K562 treated with DMSO at 1 percent for 48 hours (cell line): ENCODE measurements around the gene BIN2. TPM values are rescaled to one million over a fixed set of nuclear protein-coding genes. Genes with fewer than 3 reads are reported as not detected.

Experiments
- total RNA-seq: library from RNA; unstranded; fragments of 300-600 nt; gene quantifications from 2 replicates; pipeline ENCODE4 v1.2.3, GENCODE V29; 2022; ENCODE audit warnings: low replicate concordance; ENCODE audit errors: extremely low read depth

Gene BIN2
- total RNA-seq = not detected in 2 replicates

GRCh38 chr12:51323966-51324895 is at the start of gene BIN2:
TSS of gene BIN2 (minus strand) at chr12:51324174. CDS start at chr12:51324102, 72 bp downstream.

DNA sequence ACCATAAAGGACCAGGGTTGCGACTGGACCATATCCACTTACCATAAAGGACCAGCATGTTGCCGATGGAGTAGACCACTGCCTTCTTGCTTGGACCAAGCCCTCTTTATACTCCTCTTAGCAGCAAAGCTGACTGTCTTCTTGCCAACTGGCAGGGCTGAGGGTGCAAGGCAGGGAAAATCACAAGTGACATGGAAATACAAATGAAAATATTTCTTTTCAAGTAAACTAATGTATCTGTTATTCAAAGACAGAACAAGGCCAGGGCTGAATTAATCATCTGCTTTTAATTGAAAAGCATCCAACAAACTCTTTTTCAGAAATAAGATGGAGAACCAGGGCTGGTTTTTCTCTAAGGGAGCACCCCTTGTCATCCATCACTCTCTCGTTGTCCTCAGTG is 22.6 kb upstream of the BIN2 start, which contains the start of gene CELA1:
Gene CELA1 (minus strand): TSS at position 99 of the 400 bp plus-strand sequence. CDS start 41 bp downstream, at position 58.

DNA sequence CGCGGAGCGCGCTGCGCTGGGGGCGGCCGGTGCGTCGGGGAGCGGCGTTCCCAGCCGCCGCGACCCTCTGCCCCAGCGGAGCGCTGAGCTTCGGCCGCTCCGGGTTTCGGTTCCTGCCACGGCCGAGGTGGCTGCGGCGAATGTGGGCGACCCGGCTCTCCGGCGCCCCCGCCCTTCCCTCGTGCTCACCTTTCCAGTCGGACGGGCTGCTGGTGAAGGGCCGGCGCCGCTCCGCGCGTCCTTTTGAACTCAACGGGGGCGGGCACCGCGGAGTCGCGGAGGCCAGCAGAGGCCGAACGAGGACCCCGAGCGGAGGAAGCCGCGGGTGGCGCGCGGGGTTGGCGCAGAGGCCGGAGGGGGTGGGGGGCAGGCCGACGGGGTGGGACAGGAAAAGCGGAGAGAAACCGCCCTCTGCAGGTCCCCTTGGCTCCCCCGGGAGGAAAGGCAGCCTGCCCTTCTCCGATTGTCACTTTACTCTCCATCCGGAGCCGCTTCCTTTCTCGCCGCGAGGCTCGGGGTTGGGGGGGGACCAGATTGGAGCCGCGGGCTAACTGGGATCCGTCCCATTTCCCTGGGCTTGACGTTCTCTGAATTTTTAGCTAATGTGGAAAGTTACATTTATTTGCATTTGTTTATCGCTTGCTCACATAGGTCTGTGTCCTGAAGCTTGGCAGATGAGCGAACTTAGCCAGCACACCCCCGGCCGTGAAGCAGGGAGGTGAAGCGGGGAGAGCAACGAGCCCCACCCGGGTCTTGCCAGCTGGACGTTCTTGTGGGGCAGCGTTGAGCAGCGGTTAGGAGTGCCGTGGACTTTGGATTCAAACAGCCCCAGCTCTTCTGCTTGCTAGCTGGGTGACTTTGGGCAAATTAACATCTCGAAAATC is 53.7 kb downstream of the BIN2 start, which contains the start of gene SMAGP:
Gene SMAGP (minus strand): TSS at position 349 of the 884 bp plus-strand sequence. CDS start 1,137 bp downstream, outside the sequence.

DNA sequence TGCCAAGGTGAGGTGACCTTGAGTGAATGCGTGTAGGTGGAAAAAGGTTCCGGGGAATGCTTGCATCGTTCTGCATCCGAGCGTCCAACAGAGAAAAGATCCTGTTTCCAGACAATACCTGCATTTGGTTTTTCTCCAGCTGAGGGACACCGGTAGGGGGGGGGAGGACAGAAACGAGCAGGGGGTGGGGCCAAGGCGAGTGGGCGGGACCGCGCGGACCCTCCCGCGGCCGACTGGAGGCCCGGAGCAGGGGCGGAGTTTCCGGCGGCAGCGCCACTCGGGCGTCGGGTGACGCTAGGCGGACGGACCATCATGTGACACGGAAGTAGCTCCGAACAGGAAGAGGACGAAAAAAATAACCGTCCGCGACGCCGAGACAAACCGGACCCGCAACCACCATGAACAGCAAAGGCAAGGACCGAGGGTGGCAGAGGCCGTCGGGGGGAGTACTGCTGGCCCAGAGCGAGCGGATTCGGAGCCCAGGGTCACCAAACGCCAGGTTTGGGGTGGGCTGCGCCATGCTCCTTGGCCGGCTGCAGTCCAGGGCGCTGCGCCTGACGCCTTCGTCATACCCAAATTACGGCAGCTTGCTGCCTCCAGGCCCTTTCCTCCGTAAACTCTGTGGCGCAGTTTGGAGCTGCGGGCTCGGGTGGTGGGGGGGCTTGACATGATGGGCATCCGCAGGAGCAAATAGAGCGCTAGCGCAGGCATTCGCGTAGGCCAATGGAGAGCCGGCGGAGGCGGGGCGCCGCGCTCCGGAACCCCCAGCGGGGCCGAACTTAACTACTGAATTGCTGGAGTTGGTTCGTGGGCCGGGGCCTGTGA is 85.3 kb downstream of the BIN2 start, which contains the start of gene DAZAP2:
Gene DAZAP2 (plus strand): TSS at position 317 of the 825 bp plus-strand sequence. CDS start 82 bp downstream, at position 399.

Other genes starting within 250 kb of the BIN2 start
- 698 TPM in 1 of 2 replicates, not detected in the other for gene CSRNP2, start 240.6 kb downstream of the BIN2 start, total RNA-seq
- not detected in 2 replicates for gene TFCP2, start 151.0 kb downstream of the BIN2 start, total RNA-seq
- gene POU6F1, start 106.1 kb downstream of the BIN2 start, total RNA-seq = not detected in 2 replicates
- 302 TPM in 1 of 2 replicates, not detected in the other for gene DAZAP2, start 85.3 kb downstream of the BIN2 start, total RNA-seq
- gene SMAGP, start 53.8 kb downstream of the BIN2 start, total RNA-seq = not detected in 2 replicates
- gene CELA1, start 22.5 kb upstream of the BIN2 start, total RNA-seq = not detected in 2 replicates
- gene GALNT6, start 67.2 kb upstream of the BIN2 start, total RNA-seq = not detected in 2 replicates
- gene SLC4A8, start 100.7 kb upstream of the BIN2 start, total RNA-seq = not detected in 2 replicates